WTC11 (cell line): ENCODE results near the gene KRTAP20-4. TPM values are rescaled to one million over a fixed set of nuclear protein-coding genes. Genes with fewer than 3 reads are reported as not detected.

ENCODE experiments used
- ATAC-seq: fragments of 200-7000 bp; cut with Tn5 transposase; 2 replicates; pipeline ENCODE4 v1.10.0; 2021; ENCODE audit warnings: mild to moderate bottlenecking, moderate library complexity
- CTCF ChIA-PET: fragments of 300-600 bp; sonication (Branson Sonifier 250); formaldehyde crosslinking; loops from one replicate; lab custom pipeline; 2021; ENCODE audit warnings: antibody characterized with exemption; lab: Charles Lee
- POLR2A ChIA-PET: fragments of 350-600 bp; sonication (Branson Sonifier 250); formaldehyde crosslinking; loops from one replicate; lab custom pipeline; 2021; ENCODE audit warnings: antibody characterized with exemption; lab: Charles Lee
- DNase-seq: peaks from one replicate; pipeline ENCODE4 v3.0.0; 2021; ENCODE audit warnings: low spot score
- H3K27ac Mint-ChIP-seq: 2 replicates; pipeline ENCODE4 v1.8.0; 2021; ENCODE audit warnings: mixed read lengths
- H3K27me3 Mint-ChIP-seq: 2 replicates; pipeline ENCODE4 v1.8.0; 2021; ENCODE audit warnings: low read depth, mild to moderate bottlenecking, moderate library complexity, mixed read lengths
- H3K36me3 Mint-ChIP-seq: 2 replicates; pipeline ENCODE4 v1.8.0; 2021; ENCODE audit warnings: mixed read lengths
- H3K4me1 Mint-ChIP-seq: 2 replicates; pipeline ENCODE4 v1.8.0; 2022; ENCODE audit warnings: mixed read lengths
- H3K4me3 Mint-ChIP-seq: 2 replicates; pipeline ENCODE4 v1.8.0; 2021; ENCODE audit warnings: mild to moderate bottlenecking, moderate library complexity, mixed read lengths
- H3K9me3 Mint-ChIP-seq: 2 replicates; pipeline ENCODE4 v1.8.0; 2021; ENCODE audit warnings: mixed read lengths
- ARID4B ChIP-seq: sonication (generic); formaldehyde crosslinking; IDR thresholded peaks from 2 replicates; pipeline ENCODE4 v1.8.0; 2023; ENCODE audit warnings: missing genetic modification reagents, mild to moderate bottlenecking, borderline replicate concordance
- CDX4 ChIP-seq: fragments of 250-450 bp; sonication (Bioruptor Pico); IDR thresholded peaks from 2 replicates; pipeline ENCODE4 v1.9.0; 2021; ENCODE audit warnings: moderate library complexity, mild to moderate bottlenecking, inconsistent platforms, borderline replicate concordance
- ESRRA ChIP-seq: sonication (generic); formaldehyde crosslinking; IDR thresholded peaks from 2 replicates; pipeline ENCODE4 v1.8.1; 2022; ENCODE audit warnings: mild to moderate bottlenecking, missing genetic modification reagents, borderline replicate concordance
- FOXP4 ChIP-seq: sonication (generic); formaldehyde crosslinking; IDR thresholded peaks from 2 replicates; pipeline ENCODE4 v1.8.0; 2022; ENCODE audit warnings: mild to moderate bottlenecking, missing genetic modification reagents
- KAT7 ChIP-seq: sonication (generic); formaldehyde crosslinking; IDR thresholded peaks from 2 replicates; pipeline ENCODE4 v1.8.1; 2023; ENCODE audit warnings: missing genetic modification reagents, mild to moderate bottlenecking, borderline replicate concordance
- NFATC4 ChIP-seq: fragments of 250-450 bp; sonication (Bioruptor Pico); IDR thresholded peaks from 2 replicates; pipeline ENCODE4 v1.9.0; 2021; ENCODE audit warnings: mild to moderate bottlenecking
- NR2C2 ChIP-seq: sonication (generic); formaldehyde crosslinking; IDR thresholded peaks from 2 replicates; pipeline ENCODE4 v1.8.0; 2022; ENCODE audit warnings: mild to moderate bottlenecking, missing genetic modification reagents
- PRRX2 ChIP-seq: fragments of 250-450 bp; sonication (Bioruptor Pico); IDR thresholded peaks from 2 replicates; pipeline ENCODE4 v1.8.0; 2021; ENCODE audit warnings: mild to moderate bottlenecking
- RELA ChIP-seq: sonication (generic); formaldehyde crosslinking; IDR thresholded peaks from 2 replicates; pipeline ENCODE4 v1.8.1; 2022; ENCODE audit warnings: missing genetic modification reagents, mild to moderate bottlenecking, borderline replicate concordance
- TEAD4 ChIP-seq: sonication (generic); formaldehyde crosslinking; IDR thresholded peaks from 2 replicates; pipeline ENCODE4 v1.8.0; 2022; ENCODE audit warnings: mild to moderate bottlenecking, missing genetic modification reagents
- USF1 ChIP-seq: sonication (generic); formaldehyde crosslinking; IDR thresholded peaks from 2 replicates; pipeline ENCODE4 v1.8.0; 2022; ENCODE audit warnings: mild to moderate bottlenecking, missing genetic modification reagents
- ZNF219 ChIP-seq: sonication (generic); formaldehyde crosslinking; IDR thresholded peaks from 2 replicates; pipeline ENCODE4 v1.8.0; 2023; ENCODE audit warnings: missing genetic modification reagents, mild to moderate bottlenecking, borderline replicate concordance
- ZNF317 ChIP-seq: sonication (generic); formaldehyde crosslinking; IDR thresholded peaks from 2 replicates; pipeline ENCODE4 v1.8.1; 2023; ENCODE audit warnings: low read depth, mild to moderate bottlenecking, moderate library complexity, missing genetic modification reagents, borderline replicate concordance
- total RNA-seq: library from RNA; stranded (reverse); gene quantifications from 3 replicates; pipeline ENCODE4 v1.2.3, GENCODE V29; 2021
- TF ChIP-seq, protein P1 (sequence below): sonication (generic); formaldehyde crosslinking; IDR thresholded peaks from 2 replicates; pipeline ENCODE4 v1.8.1; 2023; ENCODE audit warnings: mild to moderate bottlenecking, moderate library complexity, missing genetic modification reagents
- TF ChIP-seq, protein P2 (sequence below): sonication (generic); formaldehyde crosslinking; conservative IDR thresholded peaks from 2 replicates; pipeline ENCODE4 v1.8.1; 2022; ENCODE audit warnings: mild to moderate bottlenecking, missing genetic modification reagents
- TF ChIP-seq, protein P3 (sequence below): sonication (generic); formaldehyde crosslinking; IDR thresholded peaks from 2 replicates; pipeline ENCODE4 v1.8.1; 2022; ENCODE audit warnings: missing genetic modification reagents, borderline replicate concordance

The KRTAP20-4 gene
- total RNA-seq, 1 experiment from 2014 or later = not detected

- no peak for TF ChIP-seq NFATC4 (CRISPR knock-in tag)
- no peak for TF ChIP-seq FOXP4
- no peak for TF ChIP-seq PRRX2 (CRISPR knock-in tag)
- no peak for TF ChIP-seq ARID4B (CRISPR knock-in tag)
- TF ChIP-seq, protein P1, sequence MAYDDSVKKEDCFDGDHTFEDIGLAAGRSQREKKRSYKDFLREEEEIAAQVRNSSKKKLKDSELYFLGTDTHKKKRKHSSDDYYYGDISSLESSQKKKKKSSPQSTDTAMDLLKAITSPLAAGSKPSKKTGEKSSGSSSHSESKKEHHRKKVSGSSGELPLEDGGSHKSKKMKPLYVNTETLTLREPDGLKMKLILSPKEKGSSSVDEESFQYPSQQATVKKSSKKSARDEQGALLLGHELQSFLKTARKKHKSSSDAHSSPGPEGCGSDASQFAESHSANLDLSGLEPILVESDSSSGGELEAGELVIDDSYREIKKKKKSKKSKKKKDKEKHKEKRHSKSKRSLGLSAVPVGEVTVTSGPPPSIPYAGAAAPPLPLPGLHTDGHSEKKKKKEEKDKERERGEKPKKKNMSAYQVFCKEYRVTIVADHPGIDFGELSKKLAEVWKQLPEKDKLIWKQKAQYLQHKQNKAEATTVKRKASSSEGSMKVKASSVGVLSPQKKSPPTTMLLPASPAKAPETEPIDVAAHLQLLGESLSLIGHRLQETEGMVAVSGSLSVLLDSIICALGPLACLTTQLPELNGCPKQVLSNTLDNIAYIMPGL (CRISPR knock-in tag) = no peak
- no peak for TF ChIP-seq USF1 (CRISPR knock-in tag)
- TF ChIP-seq CDX4 (CRISPR knock-in tag) = no peak
- TF ChIP-seq ESRRA (CRISPR knock-in tag) = no peak
- TF ChIP-seq, protein P2, sequence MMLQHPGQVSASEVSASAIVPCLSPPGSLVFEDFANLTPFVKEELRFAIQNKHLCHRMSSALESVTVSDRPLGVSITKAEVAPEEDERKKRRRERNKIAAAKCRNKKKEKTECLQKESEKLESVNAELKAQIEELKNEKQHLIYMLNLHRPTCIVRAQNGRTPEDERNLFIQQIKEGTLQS (CRISPR knock-in tag) = no peak
These were observed 30.1 kb upstream of the KRTAP20-4 start, which contains the start of gene KRTAP22-2 (continued) for GRCh38 chr21:30590297-30590696.

DNA sequence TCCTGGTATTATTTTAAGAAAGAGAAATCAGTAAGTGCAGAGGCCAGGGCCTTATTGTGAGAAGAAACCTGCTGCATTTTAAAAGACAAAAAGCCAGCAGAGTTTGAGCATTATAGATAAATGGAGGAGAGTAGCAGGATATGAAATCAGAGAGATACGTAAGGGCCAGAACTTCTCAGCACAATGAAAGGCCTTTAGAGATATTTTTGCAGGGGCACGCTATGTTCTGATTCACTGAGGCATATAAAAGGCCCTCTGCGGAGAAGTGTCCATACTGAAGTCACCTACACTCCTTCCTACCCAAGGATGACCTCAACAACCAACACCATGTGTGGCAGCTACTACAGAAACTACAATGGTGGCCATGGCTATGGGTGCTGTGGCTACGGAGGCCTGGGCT, 28.3 kb upstream of the KRTAP20-4 start, which contains the start of gene KRTAP6-3:
KRTAP6-3 (plus strand) TSS at position 301 of the 400 bp plus-strand sequence; CDS start at position 307, 6 bp downstream.
- TF ChIP-seq NR2C2 (CRISPR knock-in tag) (no peak), ZNF317 (CRISPR knock-in tag) (no peak), RELA (CRISPR knock-in tag) (no peak)
- POLR2A ChIA-PET = no interaction called here

GRCh38 chr21:30598802-30599201, 21.6 kb upstream of the KRTAP20-4 start, which contains the start of gene KRTAP6-2:
TSS of gene KRTAP6-2 (minus strand) at chr21:30598902. CDS start at chr21:30598874, 28 bp downstream.
- H3K27me3 Mint-ChIP-seq = no peaks in the 10 kb centered on the region
- CTCF ChIA-PET = no interaction called here
- ATAC-seq = no peak
- H3K27ac Mint-ChIP-seq = no peak within 1 kb of the TSS
- no peaks in the 10 kb centered on the region for H3K9me3 Mint-ChIP-seq
- POLR2A ChIA-PET = no interaction called here
- no peak within 1 kb of the TSS for H3K4me3 Mint-ChIP-seq
- no peaks in the 10 kb centered on the region for H3K4me1 Mint-ChIP-seq
- no peak for DNase-seq
- H3K36me3 Mint-ChIP-seq = no peaks in the 10 kb centered on the region
- TF ChIP-seq TEAD4 (CRISPR knock-in tag) = no peak
- TF ChIP-seq KAT7 (CRISPR knock-in tag) = no peak
- TF ChIP-seq, protein P3, sequence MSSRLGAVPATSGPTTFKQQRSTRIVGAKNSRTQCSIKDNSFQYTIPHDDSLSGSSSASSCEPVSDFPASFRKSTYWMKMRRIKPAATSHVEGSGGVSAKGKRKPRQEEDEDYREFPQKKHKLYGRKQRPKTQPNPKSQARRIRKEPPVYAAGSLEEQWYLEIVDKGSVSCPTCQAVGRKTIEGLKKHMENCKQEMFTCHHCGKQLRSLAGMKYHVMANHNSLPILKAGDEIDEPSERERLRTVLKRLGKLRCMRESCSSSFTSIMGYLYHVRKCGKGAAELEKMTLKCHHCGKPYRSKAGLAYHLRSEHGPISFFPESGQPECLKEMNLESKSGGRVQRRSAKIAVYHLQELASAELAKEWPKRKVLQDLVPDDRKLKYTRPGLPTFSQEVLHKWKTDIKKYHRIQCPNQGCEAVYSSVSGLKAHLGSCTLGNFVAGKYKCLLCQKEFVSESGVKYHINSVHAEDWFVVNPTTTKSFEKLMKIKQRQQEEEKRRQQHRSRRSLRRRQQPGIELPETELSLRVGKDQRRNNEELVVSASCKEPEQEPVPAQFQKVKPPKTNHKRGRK = no peak
- TF ChIP-seq CDX4 (CRISPR knock-in tag) = no peak
- TF ChIP-seq ZNF219 (CRISPR knock-in tag) = no peak
- TF ChIP-seq FOXP4 = no peak

More for the DNA sequence above, 28.3 kb upstream of the KRTAP20-4 start, which contains the start of gene KRTAP6-3:
- Mint-ChIP-seq H3K4me1 (no peaks in the 10 kb centered on the region), H3K4me3 (no peak within 1 kb of the TSS), H3K27ac (no peak within 1 kb of the TSS), H3K27me3 (no peaks in the 10 kb centered on the region), H3K9me3 (no peaks in the 10 kb centered on the region), H3K36me3 (no peaks in the 10 kb centered on the region)
- no peak for ATAC-seq
- DNase-seq = no peak
- CTCF ChIA-PET = no interaction called here
